CD14-positive monocyte (primary cell): ENCODE measurements around the gene MS4A8. TPM values are rescaled to one million over a fixed set of nuclear protein-coding genes. Genes with fewer than 3 reads are reported as not detected.
"Not testable (repeated sequence)": the region's sequence is repeated elsewhere in the genome, so short reads cannot be mapped to it uniquely, and the experiment has no call there.

Experiments
- DNase-seq, 3 donors: peaks; one replicate each; pipeline ENCODE4 v3.0.0-alpha.2; 2011 to 2022
- H2AFZ ChIP-seq: 2 replicates; pipeline ENCODE4 v1.6.0; 2012; ENCODE audit warnings: mild to moderate bottlenecking, low read depth, low read length, inconsistent platforms; ENCODE audit not compliant: insufficient read depth, poor library complexity, severe bottlenecking
- H3K27ac ChIP-seq, 2 donors: 1 replicate in 1 of 2; 2 replicates in 1 of 2; pipeline ENCODE4 v1.5.1; 2012 to 2013; ENCODE audit warnings: low read length in 2 of 2, control low read depth in 1 of 2, inconsistent platforms in 1 of 2, low read depth in 1 of 2, mild to moderate bottlenecking in 1 of 2
- H3K27me3 ChIP-seq, 2 donors: one replicate each; pipeline versions ENCODE4 v1.6.0 to v1.6.1; 2011 to 2013; ENCODE audit warnings: low read length in 2 of 2; ENCODE audit not compliant: control insufficient read depth in 2 of 2, insufficient read depth in 2 of 2
- H3K36me3 ChIP-seq, 2 donors: replicated peaks in 1 of 2; 1 replicate in 1 of 2; 2 replicates in 1 of 2; pipeline versions ENCODE4 v1.5.1 to v1.6.1; 2012 to 2013; ENCODE audit warnings: low read length in 2 of 2, control low read depth in 1 of 2, inconsistent platforms in 1 of 2, mild to moderate bottlenecking in 1 of 2; ENCODE audit not compliant: insufficient read depth in 2 of 2, control insufficient read depth in 1 of 2
- H3K4me1 ChIP-seq, 2 donors: 1 replicate in 1 of 2; 2 replicates in 1 of 2; pipeline versions ENCODE4 v1.5.1 to v1.6.1; 2012 to 2013; ENCODE audit warnings: low read length in 2 of 2, control low read depth in 1 of 2, inconsistent platforms in 1 of 2, mild to moderate bottlenecking in 1 of 2, moderate library complexity in 1 of 2; ENCODE audit not compliant: insufficient read depth in 2 of 2, control insufficient read depth in 1 of 2
- H3K4me2 ChIP-seq: replicated peaks from 2 replicates; pipeline ENCODE3; 2012; ENCODE audit warnings: low read length, moderate library complexity, mild to moderate bottlenecking; ENCODE audit not compliant: poor library complexity, severe bottlenecking; ENCODE audit errors: extremely low read depth
- H3K4me3 ChIP-seq, 3 experiments: fragments of 200-600 bp in 1 of 3; sonication (generic) in 1 of 3; replicated peaks in 1 of 3; 1 replicate in 2 of 3; 2 replicates in 1 of 3; pipeline ENCODE4 v1.5.1; 2011 to 2013; ENCODE audit warnings: low read length in 3 of 3, mild to moderate bottlenecking in 3 of 3, control low read depth in 2 of 3, low read depth in 2 of 3, inconsistent platforms in 1 of 3, moderate library complexity in 1 of 3
- H3K79me2 ChIP-seq: 2 replicates; pipeline ENCODE4 v1.6.0; 2012; ENCODE audit warnings: mild to moderate bottlenecking, control low read depth, inconsistent platforms, low read length, moderate library complexity; ENCODE audit not compliant: insufficient read depth
- H3K9ac ChIP-seq: 2 replicates; pipeline ENCODE4 v1.6.0; 2017; ENCODE audit warnings: low read length, mild to moderate bottlenecking; ENCODE audit not compliant: insufficient read depth, poor library complexity, severe bottlenecking
- H3K9me3 ChIP-seq, 2 donors: replicated peaks in 1 of 2; 1 replicate in 1 of 2; 2 replicates in 1 of 2; pipeline versions ENCODE4 v1.5.1 to v1.6.1; 2012 to 2013; ENCODE audit warnings: low read length in 2 of 2, control low read depth in 1 of 2; ENCODE audit not compliant: control insufficient read depth in 1 of 2, insufficient read depth in 1 of 2
- H4K20me1 ChIP-seq: 2 replicates; pipeline ENCODE4 v1.6.0; 2012; ENCODE audit warnings: mild to moderate bottlenecking, low read length, control low read depth, moderate library complexity; ENCODE audit not compliant: insufficient read depth
- H3K27ac Mint-ChIP-seq, 7 donors: one replicate each; pipeline ENCODE4 v1.8.0; 2020; ENCODE audit warnings: mild to moderate bottlenecking in 7 of 7, mixed read lengths in 7 of 7, moderate library complexity in 6 of 7, inconsistent platforms in 2 of 7
- H3K27me3 Mint-ChIP-seq, 3 donors: one replicate each; pipeline ENCODE4 v1.8.0; 2021 to 2022; ENCODE audit warnings: low read depth in 3 of 3, mild to moderate bottlenecking in 3 of 3, mixed read lengths in 3 of 3, moderate library complexity in 3 of 3, inconsistent platforms in 1 of 3
- H3K36me3 Mint-ChIP-seq, 2 donors: one replicate each; pipeline ENCODE4 v1.8.0; 2020; ENCODE audit warnings: mixed read lengths in 2 of 2, inconsistent platforms in 1 of 2, mild to moderate bottlenecking in 1 of 2
- H3K4me1 Mint-ChIP-seq: one replicate; pipeline ENCODE4 v1.8.0; 2020; ENCODE audit warnings: mild to moderate bottlenecking, mixed read lengths
- H3K4me3 Mint-ChIP-seq, 2 donors: one replicate each; pipeline ENCODE4 v1.8.0; 2020; ENCODE audit warnings: mild to moderate bottlenecking in 2 of 2, mixed read lengths in 2 of 2, moderate library complexity in 1 of 2
- H3K9me3 Mint-ChIP-seq, 7 donors: one replicate each; pipeline ENCODE4 v1.8.0; 2020 to 2022; ENCODE audit warnings: mixed read lengths in 7 of 7, mild to moderate bottlenecking in 6 of 7, moderate library complexity in 6 of 7, inconsistent platforms in 2 of 7
- CTCF ChIP-seq: fragments of 200-600 bp; IDR thresholded peaks from one replicate; pipeline ENCODE4 v1.8.0; 2022; ENCODE audit warnings: antibody characterized with exemption, mild to moderate bottlenecking
- WGBS: methylation state at CpG from one replicate; pipeline ENCODE4 v1.1.5; 2013; ENCODE audit warnings: missing lambda C conversion rate; ENCODE audit not compliant: insufficient coverage; 5-methylcytosine and 5-hydroxymethylcytosine counted together
- intact Hi-C, 2 donors: fragments of 100-400 bp; cut with micrococcal nuclease; formaldehyde crosslinking; loops; one replicate each; pipeline versions ENCODE4 v1.15.0 to v1.15.1; 2023
- polyA plus RNA-seq, 3 donors: library from polyadenylated mRNA; depleted of rRNA in 1 of 3; unstranded in 2 of 3; stranded (reverse) in 1 of 3; fragments of 300-500 nt in 2 of 3; fragments of >200 nt in 1 of 3; fragmentation: Illumina TruSeq in 2 of 3; gene quantifications; 1 replicate in 2 of 3; 2 replicates in 1 of 3; pipeline ENCODE4 v1.2.3, GENCODE V29; 2012 to 2021

Gene MS4A8
- polyA plus RNA-seq, 3 donors, result not detected

GRCh38 chr11:60658409-60658808 is 41.0 kb upstream of the MS4A8 start:
- Histone ChIP-seq H3K27me3 (no peaks in the 10 kb centered on the region), H3K36me3 (no peaks in the 10 kb centered on the region), H3K4me1 (no peaks in the 10 kb centered on the region), H4K20me1 (no peaks in the 10 kb centered on the region), H3K4me2 (no peak overlapping the region), H3K4me3 (no peak overlapping the region), H3K27ac (no peak overlapping the region), H3K79me2 (no peaks in the 10 kb centered on the region), H2AFZ (no peak overlapping the region), H3K9ac (no peak overlapping the region), H3K9me3 (no peaks in the 10 kb centered on the region)
- intact Hi-C loops, result no loop called here
- Mint-ChIP-seq H3K36me3 (no peaks in the 10 kb centered on the region), H3K4me1 (no peaks in the 10 kb centered on the region), H3K27ac (no peak overlapping the region), H3K27me3 (peaks cover 0 to 3% (median 0%) of the 10 kb centered on the region in 3 donors), H3K9me3 (peaks cover 0 to 2% (median 0%) of the 10 kb centered on the region in 7 donors), H3K4me3 (no peak overlapping the region)
- no peak for TF ChIP-seq CTCF
- DNase-seq, result no peak
- WGBS, result no CpG with 5 or more reads among the region's 1 CpG

- peaks cover 0 to 5% (median 2%) of the 10 kb centered on the region in 3 donors for H3K27me3 Mint-ChIP-seq
- H2AFZ ChIP-seq, result no peak overlapping the region
- H3K4me3 Mint-ChIP-seq, result no peak overlapping the region
- intact Hi-C loops, result no loop called here
- no peak overlapping the region for H3K4me3 ChIP-seq
- H3K4me1 ChIP-seq, result no peaks in the 10 kb centered on the region
- no peaks in the 10 kb centered on the region for H3K27me3 ChIP-seq
- H3K9me3 ChIP-seq, result peaks cover 5 to 27% of the 10 kb centered on the region in 2 donors
- H4K20me1 ChIP-seq, result no peaks in the 10 kb centered on the region
- H3K4me1 Mint-ChIP-seq, result no peaks in the 10 kb centered on the region
- no peak overlapping the region for H3K27ac Mint-ChIP-seq
- no peak overlapping the region for H3K4me2 ChIP-seq
- no peaks in the 10 kb centered on the region for H3K79me2 ChIP-seq
- peaks cover 12 to 32% (median 24%) of the 10 kb centered on the region in 7 donors for H3K9me3 Mint-ChIP-seq
- DNase-seq, result no peak
- no peak for TF ChIP-seq CTCF
- H3K36me3 ChIP-seq, result no peaks in the 10 kb centered on the region
- H3K9ac ChIP-seq, result no peak overlapping the region
- H3K27ac ChIP-seq, result no peak overlapping the region
- no peaks in the 10 kb centered on the region for H3K36me3 Mint-ChIP-seq
- WGBS, result 100% methylated on average over 1 of the region's 3 CpGs
Measured at GRCh38 chr11:60672255-60672654, 27.2 kb upstream of the MS4A8 start.

GRCh38 chr11:60678231-60678630 is 21.2 kb upstream of the MS4A8 start:
- H2AFZ ChIP-seq, H3K27me3 Mint-ChIP-seq, H4K20me1 ChIP-seq, intact Hi-C loops, H3K4me1 Mint-ChIP-seq, H3K79me2 ChIP-seq, H3K27ac Mint-ChIP-seq, H3K36me3 Mint-ChIP-seq, H3K4me3 Mint-ChIP-seq, H3K27ac ChIP-seq, H3K4me1 ChIP-seq, H3K9ac ChIP-seq, DNase-seq, H3K27me3 ChIP-seq, H3K4me3 ChIP-seq, H3K4me2 ChIP-seq, H3K36me3 ChIP-seq: not testable (repeated sequence)
- H3K9me3 ChIP-seq, result peaks cover 22 to 33% of the 10 kb centered on the region in 2 donors
- peaks cover 31 to 45% (median 36%) of the 10 kb centered on the region in 7 donors for H3K9me3 Mint-ChIP-seq
- WGBS, result 100% methylated on average over 1 of the region's 2 CpGs
